Raji (cell line): Measurements from ENCODE around the gene H2AZ2.

Source experiments
- POLR2A ChIP-seq: IDR thresholded peaks from 2 replicates; pipeline ENCODE4 v1.6.1; 2011; ENCODE audit warnings: low read depth, low read length, control low read depth; ENCODE audit not compliant: insufficient read depth

Gene H2AZ2

DNA sequence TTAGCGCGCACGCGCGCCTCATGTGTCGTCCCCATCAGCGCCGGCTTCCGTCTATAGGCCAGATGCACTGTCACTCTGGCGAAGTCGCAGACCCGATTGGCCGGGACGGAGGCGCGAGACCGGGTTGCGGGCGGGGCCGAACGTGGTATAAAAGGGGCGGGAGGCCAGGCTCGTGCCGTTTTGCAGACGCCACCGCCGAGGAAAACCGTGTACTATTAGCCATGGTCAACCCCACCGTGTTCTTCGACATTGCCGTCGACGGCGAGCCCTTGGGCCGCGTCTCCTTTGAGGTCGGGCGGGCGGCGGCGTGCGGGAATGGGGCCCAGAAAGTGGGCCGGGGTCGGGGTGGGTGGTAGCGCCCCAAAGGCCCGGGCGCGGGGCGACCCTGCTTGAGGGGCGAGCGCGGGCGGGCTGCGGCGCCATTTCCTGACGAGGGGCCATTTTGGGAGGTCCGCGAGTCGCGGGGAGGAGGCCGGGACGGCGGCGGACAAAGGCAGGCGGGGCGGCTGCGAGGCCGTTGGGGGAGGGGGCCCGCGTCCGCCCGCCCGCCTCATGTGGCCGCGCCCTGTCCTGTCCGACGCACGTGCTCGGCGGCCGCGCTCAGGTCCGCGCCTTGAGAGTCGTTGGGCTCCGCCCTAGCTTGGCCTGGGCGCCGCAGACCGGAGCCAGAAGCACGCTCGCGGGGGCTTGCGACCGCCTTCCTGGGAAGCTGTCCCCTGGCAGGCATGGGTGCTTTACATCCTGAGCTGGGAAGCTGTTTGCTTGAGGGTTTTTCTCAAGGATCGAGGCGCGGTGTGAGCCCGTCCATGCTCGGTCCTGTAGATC is 51.2 kb downstream of the H2AZ2 start, which contains the start of gene PPIA:
Gene PPIA, plus strand, starts transcription at position 178 of the 825 bp plus-strand sequence. Its CDS starts 44 bp downstream, at position 222.
- TF ChIP-seq POLR2A: peak; percentile 66

DNA sequence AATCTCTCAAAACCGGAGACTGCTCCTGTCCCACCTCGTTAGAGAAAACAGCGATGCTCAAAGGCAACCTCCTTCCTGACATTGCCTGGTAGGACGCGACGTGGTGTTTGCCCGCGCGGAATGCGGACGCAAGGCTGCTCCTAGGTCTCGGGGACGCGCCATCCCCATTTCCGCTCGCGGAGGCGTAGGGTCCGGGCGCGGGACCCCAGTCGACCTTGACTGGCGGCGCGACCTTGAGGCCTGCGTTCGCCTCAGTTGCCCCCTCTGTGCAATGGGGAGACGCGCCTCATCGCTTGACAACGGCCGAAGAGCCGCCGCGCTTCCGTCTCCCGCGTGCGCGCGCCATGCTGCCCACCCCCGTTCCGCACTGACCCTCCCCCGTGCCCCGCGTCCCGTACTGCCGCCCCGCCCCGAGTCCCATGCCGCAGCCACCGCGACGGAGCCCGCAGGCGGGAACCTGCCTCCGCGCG is 51.8 kb downstream of the H2AZ2 start:
- peak; percentile 73 for TF ChIP-seq POLR2A

DNA sequence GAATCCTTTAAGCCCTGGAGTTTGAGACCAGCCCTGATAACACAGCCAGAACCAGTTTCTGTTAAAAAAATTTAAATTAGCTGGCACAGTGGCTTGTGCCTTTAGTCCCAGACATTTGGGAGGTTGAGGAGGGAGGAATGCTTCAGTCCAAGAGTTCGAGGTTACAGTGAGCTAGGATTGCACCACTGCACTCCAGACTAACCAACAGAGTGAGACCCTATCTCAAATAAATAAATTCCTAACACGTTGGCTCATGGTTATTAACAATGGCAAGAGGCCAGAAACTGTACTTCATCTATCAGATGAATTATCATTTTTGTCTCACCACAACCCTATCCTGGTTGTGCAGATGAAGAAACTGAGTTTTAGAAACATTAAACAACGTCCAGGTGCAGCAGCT is 53.6 kb downstream of the H2AZ2 start:
- TF ChIP-seq POLR2A: no peak

DNA sequence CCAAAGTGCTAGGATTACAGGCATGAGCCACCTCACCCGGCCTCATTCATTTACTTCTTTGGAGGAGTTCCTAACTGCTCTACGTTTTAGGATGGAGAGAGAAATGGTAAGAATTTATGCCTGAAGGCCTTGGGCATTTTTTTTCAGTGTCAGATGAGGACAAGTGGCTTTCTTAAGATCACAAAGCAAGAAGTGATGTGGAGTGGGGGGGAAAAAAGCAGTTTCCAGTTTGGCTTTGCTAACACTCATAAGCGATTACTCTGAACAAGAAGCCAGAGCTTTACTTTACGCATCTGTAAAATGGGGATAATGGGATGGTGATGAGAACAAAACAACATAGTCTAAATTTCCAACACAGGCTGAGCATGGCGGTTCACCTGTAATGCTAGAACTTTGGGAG is 54.0 kb downstream of the H2AZ2 start:
- no peak for TF ChIP-seq POLR2A

DNA sequence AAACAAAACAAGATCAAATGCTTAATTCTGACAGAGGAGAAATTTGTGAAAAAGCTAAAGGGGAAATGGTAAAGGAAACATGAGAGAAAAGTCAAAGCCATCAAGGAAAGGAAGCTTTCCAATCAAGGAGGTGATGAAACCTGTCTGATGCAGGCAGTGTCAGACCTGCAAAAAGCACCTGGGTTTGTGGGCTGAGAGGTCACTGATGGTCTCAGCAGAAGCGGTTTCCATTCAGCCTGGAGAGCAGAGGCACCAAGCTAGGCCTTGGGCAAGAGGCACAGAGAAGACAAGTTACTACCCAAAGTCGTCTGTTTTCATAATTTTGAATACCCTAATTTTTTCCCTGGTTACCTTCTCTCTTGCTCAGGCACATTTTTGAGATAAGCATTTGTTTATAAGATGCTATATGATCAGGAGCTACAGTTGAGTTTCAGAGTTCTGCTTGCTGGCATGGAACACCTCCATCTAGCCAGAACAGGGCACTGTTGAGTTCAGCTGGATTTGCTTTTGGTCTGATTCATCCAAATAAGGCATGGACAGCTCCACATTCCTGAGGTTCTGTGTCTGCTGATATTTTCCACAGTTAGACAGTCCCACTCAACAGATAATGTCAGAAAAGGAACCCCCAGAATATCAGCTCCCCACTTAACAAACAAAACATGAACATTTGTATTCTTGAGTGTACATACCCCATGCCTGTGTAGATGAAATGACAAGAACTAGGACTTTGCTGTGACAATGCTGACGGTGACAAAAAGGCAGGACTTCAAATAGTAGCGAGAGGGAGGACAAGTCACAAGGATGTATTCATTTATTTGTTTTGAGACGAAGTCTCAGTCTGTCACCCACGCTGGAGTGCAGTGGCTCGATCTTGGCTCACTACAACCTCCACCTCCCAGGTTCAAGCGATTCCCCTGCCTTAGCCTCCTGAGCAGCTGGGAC is 56.3 kb downstream of the H2AZ2 start:
- TF ChIP-seq POLR2A: no peak

DNA sequence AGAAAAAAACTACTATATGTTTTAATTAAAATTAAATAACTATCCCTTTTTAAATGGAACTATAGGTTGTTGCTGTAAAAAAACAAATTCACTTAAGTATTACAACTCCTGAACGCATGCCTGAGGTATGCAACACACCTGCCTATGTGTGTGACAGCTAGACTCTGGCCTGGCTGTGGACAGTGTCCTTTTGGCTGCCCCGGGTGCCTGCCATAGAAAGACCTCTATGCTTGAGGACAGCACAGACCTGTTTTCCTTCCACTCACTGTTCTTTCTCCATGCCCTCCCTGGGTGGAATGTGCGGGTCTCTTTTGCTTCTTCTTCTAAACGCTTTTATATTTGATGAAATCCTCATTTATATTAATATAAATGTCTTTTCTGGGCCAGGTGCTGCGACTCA is 57.9 kb downstream of the H2AZ2 start:
- TF ChIP-seq POLR2A: no peak

DNA sequence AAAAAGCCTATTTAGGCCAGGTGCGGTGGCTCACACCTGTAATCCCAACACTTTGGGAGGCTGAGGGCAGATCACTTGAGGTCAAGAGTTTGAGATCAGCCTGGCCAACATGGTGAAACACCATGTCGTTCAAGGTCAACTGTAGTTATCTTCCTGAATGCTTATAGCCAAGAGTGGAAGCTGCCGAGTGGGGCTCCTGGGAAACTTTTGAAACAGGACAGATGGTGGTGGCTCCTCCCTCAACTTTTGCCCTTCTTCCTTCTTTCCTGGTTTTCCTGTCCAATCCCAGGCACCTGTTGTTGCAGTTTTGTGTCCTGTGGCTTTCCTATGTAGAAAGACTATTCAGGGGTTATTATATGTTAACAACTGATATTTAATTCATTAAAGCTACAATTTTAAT is 60.1 kb downstream of the H2AZ2 start:
- no peak for TF ChIP-seq POLR2A

DNA sequence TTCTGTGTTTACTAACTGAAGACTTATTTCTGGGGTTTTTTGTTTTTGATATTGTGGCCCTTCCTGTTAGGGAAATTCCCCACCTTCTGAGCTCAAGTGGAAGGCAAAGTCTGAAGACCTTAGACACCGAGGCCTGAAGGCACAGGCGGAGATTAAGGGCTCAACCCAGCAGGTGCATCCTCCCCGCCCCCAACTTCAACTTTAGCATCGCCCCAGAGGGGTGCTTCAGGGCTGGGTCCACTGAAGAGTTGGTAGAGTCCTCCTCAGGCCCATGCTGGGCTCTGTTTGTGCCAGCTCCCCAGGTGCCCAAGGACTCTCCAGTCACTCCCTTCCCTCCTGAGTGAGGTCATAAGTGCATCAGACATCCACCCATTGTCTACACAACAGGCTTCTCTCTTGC is 60.8 kb downstream of the H2AZ2 start:
- no peak for TF ChIP-seq POLR2A

DNA sequence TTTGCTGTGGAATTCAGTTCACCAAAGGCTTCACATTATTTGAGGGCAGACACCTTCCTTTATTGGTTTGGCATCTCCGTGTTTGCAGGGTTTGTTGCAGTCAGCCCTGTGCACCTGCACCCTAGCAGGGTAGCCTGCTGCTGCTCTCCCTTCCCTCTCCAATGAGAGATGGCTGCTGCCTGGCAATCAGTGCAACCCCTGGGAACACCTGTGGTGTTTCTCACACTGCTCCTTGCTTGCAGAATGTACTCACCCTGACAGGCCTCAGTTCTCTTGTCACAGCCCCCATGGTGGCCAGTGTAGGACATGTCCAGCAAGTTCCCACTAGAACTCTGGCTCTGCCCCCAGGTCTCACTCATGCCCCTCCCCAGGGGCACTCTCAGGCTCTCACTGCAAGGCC is 63.5 kb downstream of the H2AZ2 start:
- no peak for TF ChIP-seq POLR2A

DNA sequence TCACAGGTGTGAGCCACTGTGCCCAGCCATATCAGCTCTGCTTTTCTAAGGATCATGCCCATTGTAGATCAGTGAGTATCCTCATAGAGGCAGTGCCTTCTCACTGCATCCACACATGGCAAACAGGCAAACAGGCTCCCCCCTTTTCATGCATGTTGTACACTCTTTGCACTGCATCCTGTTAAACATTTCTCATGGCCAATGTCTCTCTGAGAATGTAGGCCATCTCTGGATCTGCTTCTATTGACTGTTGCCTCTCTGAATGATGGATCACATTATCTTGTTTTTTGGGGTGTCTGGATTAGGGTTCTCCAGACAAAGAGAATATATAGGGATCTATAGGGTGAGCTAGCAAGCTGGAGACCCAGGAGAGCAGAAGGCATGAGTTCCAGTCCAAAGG is 64.5 kb downstream of the H2AZ2 start:
- no peak for TF ChIP-seq POLR2A

DNA sequence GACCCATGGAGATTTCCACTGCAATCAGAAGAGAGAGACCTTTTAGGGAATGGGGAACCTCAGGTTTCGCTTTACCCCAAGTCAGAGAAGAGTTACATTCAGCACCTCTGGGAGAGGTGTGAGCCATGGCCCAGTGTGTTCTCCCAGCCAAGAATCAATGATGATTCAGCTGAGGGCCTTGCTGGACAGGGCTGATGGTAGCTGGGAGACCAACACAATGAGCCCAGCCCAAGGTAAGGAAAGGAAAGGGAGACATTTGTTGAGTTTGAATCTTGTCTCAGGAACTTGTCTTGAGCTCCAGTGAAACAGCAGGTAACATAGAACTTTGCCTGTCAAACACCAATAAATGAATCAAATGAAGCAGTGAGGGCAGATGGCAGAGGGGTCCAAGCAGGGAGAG is 65.4 kb downstream of the H2AZ2 start:
- no peak for TF ChIP-seq POLR2A
